ENCODE data around the gene SYT14. TPM values are rescaled to one million over a fixed set of nuclear protein-coding genes. Genes with fewer than 3 reads are reported as not detected.

SYT14 gene
- total RNA-seq, 1 experiment from 2014 or later: 0.07 TPM

DNA sequence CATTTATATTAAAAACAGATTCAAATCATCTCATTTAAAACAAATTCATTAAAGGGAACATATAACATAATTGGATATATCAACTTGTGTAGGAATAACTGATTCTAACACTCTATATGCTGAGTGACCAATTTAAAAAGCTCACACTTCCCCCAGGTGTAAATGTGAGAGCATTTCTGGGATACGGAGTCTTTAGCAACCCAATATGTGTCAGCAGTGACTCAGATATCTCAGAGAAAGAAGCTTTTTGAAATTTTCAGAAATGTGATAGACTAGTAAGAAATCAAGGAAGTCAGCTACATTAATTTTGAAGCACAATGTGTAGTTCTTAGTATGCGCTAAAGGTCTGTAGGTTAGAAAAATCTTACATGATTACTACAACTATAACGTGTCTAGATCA, 206.7 kb downstream of the SYT14 start (continued):
- TF ChIP-seq, protein P1, sequence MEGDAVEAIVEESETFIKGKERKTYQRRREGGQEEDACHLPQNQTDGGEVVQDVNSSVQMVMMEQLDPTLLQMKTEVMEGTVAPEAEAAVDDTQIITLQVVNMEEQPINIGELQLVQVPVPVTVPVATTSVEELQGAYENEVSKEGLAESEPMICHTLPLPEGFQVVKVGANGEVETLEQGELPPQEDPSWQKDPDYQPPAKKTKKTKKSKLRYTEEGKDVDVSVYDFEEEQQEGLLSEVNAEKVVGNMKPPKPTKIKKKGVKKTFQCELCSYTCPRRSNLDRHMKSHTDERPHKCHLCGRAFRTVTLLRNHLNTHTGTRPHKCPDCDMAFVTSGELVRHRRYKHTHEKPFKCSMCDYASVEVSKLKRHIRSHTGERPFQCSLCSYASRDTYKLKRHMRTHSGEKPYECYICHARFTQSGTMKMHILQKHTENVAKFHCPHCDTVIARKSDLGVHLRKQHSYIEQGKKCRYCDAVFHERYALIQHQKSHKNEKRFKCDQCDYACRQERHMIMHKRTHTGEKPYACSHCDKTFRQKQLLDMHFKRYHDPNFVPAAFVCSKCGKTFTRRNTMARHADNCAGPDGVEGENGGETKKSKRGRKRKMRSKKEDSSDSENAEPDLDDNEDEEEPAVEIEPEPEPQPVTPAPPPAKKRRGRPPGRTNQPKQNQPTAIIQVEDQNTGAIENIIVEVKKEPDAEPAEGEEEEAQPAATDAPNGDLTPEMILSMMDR (IDR thresholded peaks at IDR 0.05 in 2 of 3, conservative IDR thresholded peaks at IDR 0.05 in 1 of 3; ENCODE audit: borderline replicate concordance in 1 of 3, insufficient read depth in 1 of 3, low read depth in 2 of 3, low read length in 2 of 3): no peak
- no peak for TF ChIP-seq ZBTB33 (IDR thresholded peaks at IDR 0.05; ENCODE audit: extremely low read depth, insufficient replicate concordance, low read length)
- TF ChIP-seq JUND (IDR thresholded peaks at IDR 0.05): no peak
- no peak for TF ChIP-seq SIN3A (IDR thresholded peaks at IDR 0.05; ENCODE audit: low read depth)
- TF ChIP-seq CEBPB (IDR thresholded peaks at IDR 0.05; ENCODE audit: low read depth): no peak

GRCh38 chr1:210151052-210151672, 213.1 kb downstream of the SYT14 start:
- Histone ChIP-seq H3K27me3 (ENCODE audit: insufficient read depth, low read length) (peaks cover 14% of the 10 kb centered on the region), H3K9ac (ENCODE audit: low read length) (no peak overlapping the region), H3K79me2 (ENCODE audit: insufficient read depth, low read length) (no peaks in the 10 kb centered on the region), H3K9me2 (ENCODE audit: insufficient read depth) (no peaks in the 10 kb centered on the region), H3K9me3 (ENCODE audit: control insufficient read depth in 1 of 2, insufficient read depth in 1 of 2, low read depth in 1 of 2, low read length in 2 of 2) (no peaks in the 10 kb centered on the region), H4K20me1 (ENCODE audit: insufficient read depth) (no peaks in the 10 kb centered on the region), H3K4me1 (ENCODE audit: control insufficient read depth in 1 of 2, insufficient read depth in 2 of 2, low read length in 2 of 2) (no peaks in the 10 kb centered on the region), H3K4me2 (ENCODE audit: low read length) (no peak overlapping the region), H2AFZ (ENCODE audit: low read depth, low read length, poor library complexity, severe bottlenecking) (no peak overlapping the region), H3K4me3 (replicated peaks in 1 of 2; ENCODE audit: low read depth in 1 of 2, low read length in 2 of 2) (no peak overlapping the region), H3K27ac (ENCODE audit: low read depth, low read length) (no peak overlapping the region), H3K36me3 (ENCODE audit: control insufficient read depth in 1 of 2, insufficient read depth in 2 of 2, low read length in 2 of 2) (no peaks in the 10 kb centered on the region)
- no TSS peak for BruUV-seq (replicated peaks)
- ChIA-PET POLR2A (interaction anchor here (0.6 kb wide), 1 partner anchor 47 kb away, joined by 3 read pairs; no protein-coding TSS in a partner anchor), CTCF (no interaction called here), RAD21 (ENCODE audit: low non-redundant PET in 1 of 2, low total read pairs in 2 of 2, uncharacterized antibody in 2 of 2, unreplicated experiment in 2 of 2) (interaction anchor here in 1 of 2 experiments (0.6 kb wide), 1 partner anchor 58 kb away, joined by 3 read pairs; no protein-coding TSS in a partner anchor)
- ATAC-seq: no peak
- DNase-seq (ENCODE audit: low read depth, low spot score): no peak
- intact Hi-C loops (cut with micrococcal nuclease): no loop called here
- TF ChIP-seq POLR2AphosphoS5 (IDR thresholded peaks at IDR 0.05; ENCODE audit: low read depth, low read length) (no peak), EGR1 (IDR thresholded peaks at IDR 0.05; ENCODE audit: low read depth) (no peak), JUND (IDR thresholded peaks at IDR 0.05) (no peak), RAD21 (IDR thresholded peaks at IDR 0.05; ENCODE audit: low read depth) (no peak), SP1 (IDR thresholded peaks at IDR 0.05; ENCODE audit: low read depth) (no peak), ZBTB33 (IDR thresholded peaks at IDR 0.05; ENCODE audit: extremely low read depth, insufficient replicate concordance, low read length) (no peak), POLR2A (IDR thresholded peaks at IDR 0.05; ENCODE audit: borderline replicate concordance, extremely low read depth, insufficient read depth, insufficient read length) (no peak), SRF (IDR thresholded peaks at IDR 0.05; ENCODE audit: low read depth) (no peak)

All from HCT116 (cell line).